K562 (cell line): ENCODE results near the gene ALG12. TPM values are rescaled to one million over a fixed set of nuclear protein-coding genes. Genes with fewer than 3 reads are reported as not detected.

Experiments used
- CCAR2 ChIP-seq: fragments of 200-400 bp; formaldehyde crosslinking; IDR thresholded peaks from 2 replicates; pipeline ENCODE4 v1.6.1; 2017; ENCODE audit warnings: mild to moderate bottlenecking, low read depth, low read length
- KAT2B ChIP-seq: IDR thresholded peaks from one replicate; pipeline ENCODE4 v1.6.1; 2012; ENCODE audit warnings: low read depth, mild to moderate bottlenecking, control low read depth, inconsistent platforms, low read length, moderate library complexity
- KDM2B ChIP-seq: fragments of 250-450 bp; sonication (Bioruptor Pico); IDR thresholded peaks from 2 replicates; pipeline ENCODE4 v1.8.0; 2021; ENCODE audit warnings: mild to moderate bottlenecking, moderate library complexity
- KLF10 ChIP-seq: fragments of 250-450 bp; sonication (Bioruptor Pico); IDR thresholded peaks from 2 replicates; pipeline ENCODE4 v1.6.1; 2021; ENCODE audit warnings: matching md5 sums
- MIER1 ChIP-seq: fragments of 450-650 bp; IDR thresholded peaks from 2 replicates; pipeline ENCODE4 v1.6.1; 2016; ENCODE audit warnings: antibody characterized with exemption, mild to moderate bottlenecking, low read depth
- NCOR1 ChIP-seq: fragments of 450-650 bp; IDR thresholded peaks from 2 replicates; pipeline ENCODE4 v1.6.1; 2016; ENCODE audit warnings: mild to moderate bottlenecking, moderate library complexity
- PHB ChIP-seq: fragments of 250-450 bp; sonication (Bioruptor Pico); IDR thresholded peaks from 2 replicates; pipeline ENCODE4 v1.5.0; 2021
- POLR2H ChIP-seq: IDR thresholded peaks from 2 replicates; pipeline ENCODE4 v1.6.1; 2016; ENCODE audit warnings: missing genetic modification characterization, low read depth, mild to moderate bottlenecking, control low read depth, missing compliant biosample characterization, moderate library complexity
- SMC3 ChIP-seq: conservative IDR thresholded peaks from 2 replicates; pipeline ENCODE4 v1.6.1; 2011; ENCODE audit warnings: low read depth, low read length, improper control_type of control experiment; ENCODE audit not compliant: insufficient read depth
- TCFL5 ChIP-seq: fragments of 250-450 bp; sonication (Bioruptor Pico); conservative IDR thresholded peaks from 2 replicates; pipeline ENCODE4 v1.6.1; 2021; ENCODE audit warnings: mild to moderate bottlenecking, moderate library complexity, matching md5 sums
- TGIF2 ChIP-seq: sonication (generic); formaldehyde crosslinking; IDR thresholded peaks from 2 replicates; pipeline ENCODE4 v1.8.1; 2022; ENCODE audit warnings: mild to moderate bottlenecking, missing genetic modification reagents, moderate library complexity
- USF2 ChIP-seq: sonication (generic); formaldehyde crosslinking; IDR thresholded peaks from 2 replicates; pipeline ENCODE4 v1.5.0; 2020; ENCODE audit warnings: missing genetic modification reagents
- ZNF253 ChIP-seq: fragments of 250-450 bp; sonication (Bioruptor Pico); conservative IDR thresholded peaks from 2 replicates; pipeline ENCODE4 v1.6.1; 2021; ENCODE audit warnings: mild to moderate bottlenecking
- polyA plus RNA-seq, 8 experiments: library from polyadenylated mRNA; depleted of rRNA in 4 of 8; stranded (reverse) in 5 of 8; unstranded in 3 of 8; fragments of >200 nt; fragmentation: Nextera tagmentation in 2 of 8; fragmentation: Illumina TruSeq in 1 of 8; extraction: Ambion mirVana in 2 of 8; extraction: Trizol in 1 of 8; gene quantifications; 2 replicates each; pipeline versions ENCODE4 v1.2.1 to v1.2.3, GENCODE V29; 2011 to 2014; ENCODE audit warnings: inconsistent platforms in 1 of 8, missing spikeins in 1 of 8
- total RNA-seq, 7 experiments: library from RNA; depleted of rRNA in 6 of 7; stranded (reverse); fragments of >200 nt in 6 of 7; fragmentation: Illumina TruSeq in 2 of 7; extraction: Trizol in 2 of 7; gene quantifications; 2 replicates each; pipeline versions ENCODE4 v1.2.1 to v1.2.3, GENCODE V29; 2011 to 2021; ENCODE audit warnings: low replicate concordance in 1 of 7
- TF ChIP-seq, protein P1 (sequence below), 2 experiments: IDR thresholded peaks; 2 replicates each; pipeline ENCODE4 v1.6.1; 2011; ENCODE audit warnings: borderline replicate concordance in 1 of 2, control low read depth in 1 of 2, low read depth in 1 of 2, low read length in 1 of 2, mild to moderate bottlenecking in 1 of 2, mixed read lengths in 1 of 2, moderate library complexity in 1 of 2; ENCODE audit not compliant: insufficient read depth in 1 of 2, insufficient read length in 1 of 2, poor library complexity in 1 of 2, severe bottlenecking in 1 of 2; ENCODE audit errors: extremely low read depth in 1 of 2
- TF ChIP-seq, protein P2 (sequence below): fragments of 450-650 bp; IDR thresholded peaks from 2 replicates; pipeline ENCODE4 v1.6.1; 2016; ENCODE audit warnings: low read depth
- TF ChIP-seq, protein P3 (sequence below): sonication (generic); formaldehyde crosslinking; IDR thresholded peaks from 2 replicates; pipeline ENCODE4 v1.8.0; 2022; ENCODE audit warnings: missing genetic modification reagents, mild to moderate bottlenecking, borderline replicate concordance

Gene ALG12
- total and polyA plus RNA-seq, 9 of the 15 experiments (the other 6 are each of a cell fraction or from before 2014, with no cell fraction given): 0.20 to 8.5 (median 3.4) TPM

DNA sequence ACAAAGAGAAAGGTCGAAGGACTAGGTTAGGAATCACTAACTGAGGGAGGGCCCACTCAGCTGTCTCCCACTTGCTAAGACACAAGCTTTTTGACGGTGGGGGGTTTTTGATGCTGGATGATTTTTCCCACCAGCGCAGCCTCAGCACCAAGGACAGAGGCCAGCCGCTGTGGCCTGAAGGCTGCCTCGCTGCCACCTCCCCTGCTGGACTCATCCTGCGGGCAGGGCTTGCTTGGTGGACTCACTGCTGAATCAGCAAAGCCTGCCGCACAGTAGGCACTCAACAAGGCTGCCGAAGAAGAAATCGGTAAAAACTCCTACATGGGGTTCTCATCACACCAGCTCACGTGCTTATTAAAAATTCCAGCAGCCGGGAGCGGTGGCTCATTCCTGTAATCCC lies 2.6 kb downstream of the ALG12 start (continued):
- TF ChIP-seq, protein P1, sequence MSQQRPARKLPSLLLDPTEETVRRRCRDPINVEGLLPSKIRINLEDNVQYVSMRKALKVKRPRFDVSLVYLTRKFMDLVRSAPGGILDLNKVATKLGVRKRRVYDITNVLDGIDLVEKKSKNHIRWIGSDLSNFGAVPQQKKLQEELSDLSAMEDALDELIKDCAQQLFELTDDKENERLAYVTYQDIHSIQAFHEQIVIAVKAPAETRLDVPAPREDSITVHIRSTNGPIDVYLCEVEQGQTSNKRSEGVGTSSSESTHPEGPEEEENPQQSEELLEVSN (IDR thresholded peaks at IDR 0.05; ENCODE audit: borderline replicate concordance in 1 of 2, extremely low read depth in 1 of 2, insufficient read depth in 1 of 2, insufficient read length in 1 of 2, low read depth in 1 of 2, low read length in 1 of 2, poor library complexity in 1 of 2, severe bottlenecking in 1 of 2): no peak
- TF ChIP-seq TCFL5 (no peak), SMC3 (no peak), NCOR1 (no peak), KAT2B (no peak), ZNF253 (CRISPR knock-in tag) (no peak), PHB (CRISPR knock-in tag) (no peak), USF2 (CRISPR knock-in tag) (no peak), KDM2B (CRISPR knock-in tag) (no peak), POLR2H (tag) (no peak), TGIF2 (CRISPR knock-in tag) (no peak), CCAR2 (no peak), KLF10 (CRISPR knock-in tag) (no peak), MIER1 (0 out of 2 replicates have a peak, but pooled peaks have one; percentile 47)
- TF ChIP-seq, protein P2, sequence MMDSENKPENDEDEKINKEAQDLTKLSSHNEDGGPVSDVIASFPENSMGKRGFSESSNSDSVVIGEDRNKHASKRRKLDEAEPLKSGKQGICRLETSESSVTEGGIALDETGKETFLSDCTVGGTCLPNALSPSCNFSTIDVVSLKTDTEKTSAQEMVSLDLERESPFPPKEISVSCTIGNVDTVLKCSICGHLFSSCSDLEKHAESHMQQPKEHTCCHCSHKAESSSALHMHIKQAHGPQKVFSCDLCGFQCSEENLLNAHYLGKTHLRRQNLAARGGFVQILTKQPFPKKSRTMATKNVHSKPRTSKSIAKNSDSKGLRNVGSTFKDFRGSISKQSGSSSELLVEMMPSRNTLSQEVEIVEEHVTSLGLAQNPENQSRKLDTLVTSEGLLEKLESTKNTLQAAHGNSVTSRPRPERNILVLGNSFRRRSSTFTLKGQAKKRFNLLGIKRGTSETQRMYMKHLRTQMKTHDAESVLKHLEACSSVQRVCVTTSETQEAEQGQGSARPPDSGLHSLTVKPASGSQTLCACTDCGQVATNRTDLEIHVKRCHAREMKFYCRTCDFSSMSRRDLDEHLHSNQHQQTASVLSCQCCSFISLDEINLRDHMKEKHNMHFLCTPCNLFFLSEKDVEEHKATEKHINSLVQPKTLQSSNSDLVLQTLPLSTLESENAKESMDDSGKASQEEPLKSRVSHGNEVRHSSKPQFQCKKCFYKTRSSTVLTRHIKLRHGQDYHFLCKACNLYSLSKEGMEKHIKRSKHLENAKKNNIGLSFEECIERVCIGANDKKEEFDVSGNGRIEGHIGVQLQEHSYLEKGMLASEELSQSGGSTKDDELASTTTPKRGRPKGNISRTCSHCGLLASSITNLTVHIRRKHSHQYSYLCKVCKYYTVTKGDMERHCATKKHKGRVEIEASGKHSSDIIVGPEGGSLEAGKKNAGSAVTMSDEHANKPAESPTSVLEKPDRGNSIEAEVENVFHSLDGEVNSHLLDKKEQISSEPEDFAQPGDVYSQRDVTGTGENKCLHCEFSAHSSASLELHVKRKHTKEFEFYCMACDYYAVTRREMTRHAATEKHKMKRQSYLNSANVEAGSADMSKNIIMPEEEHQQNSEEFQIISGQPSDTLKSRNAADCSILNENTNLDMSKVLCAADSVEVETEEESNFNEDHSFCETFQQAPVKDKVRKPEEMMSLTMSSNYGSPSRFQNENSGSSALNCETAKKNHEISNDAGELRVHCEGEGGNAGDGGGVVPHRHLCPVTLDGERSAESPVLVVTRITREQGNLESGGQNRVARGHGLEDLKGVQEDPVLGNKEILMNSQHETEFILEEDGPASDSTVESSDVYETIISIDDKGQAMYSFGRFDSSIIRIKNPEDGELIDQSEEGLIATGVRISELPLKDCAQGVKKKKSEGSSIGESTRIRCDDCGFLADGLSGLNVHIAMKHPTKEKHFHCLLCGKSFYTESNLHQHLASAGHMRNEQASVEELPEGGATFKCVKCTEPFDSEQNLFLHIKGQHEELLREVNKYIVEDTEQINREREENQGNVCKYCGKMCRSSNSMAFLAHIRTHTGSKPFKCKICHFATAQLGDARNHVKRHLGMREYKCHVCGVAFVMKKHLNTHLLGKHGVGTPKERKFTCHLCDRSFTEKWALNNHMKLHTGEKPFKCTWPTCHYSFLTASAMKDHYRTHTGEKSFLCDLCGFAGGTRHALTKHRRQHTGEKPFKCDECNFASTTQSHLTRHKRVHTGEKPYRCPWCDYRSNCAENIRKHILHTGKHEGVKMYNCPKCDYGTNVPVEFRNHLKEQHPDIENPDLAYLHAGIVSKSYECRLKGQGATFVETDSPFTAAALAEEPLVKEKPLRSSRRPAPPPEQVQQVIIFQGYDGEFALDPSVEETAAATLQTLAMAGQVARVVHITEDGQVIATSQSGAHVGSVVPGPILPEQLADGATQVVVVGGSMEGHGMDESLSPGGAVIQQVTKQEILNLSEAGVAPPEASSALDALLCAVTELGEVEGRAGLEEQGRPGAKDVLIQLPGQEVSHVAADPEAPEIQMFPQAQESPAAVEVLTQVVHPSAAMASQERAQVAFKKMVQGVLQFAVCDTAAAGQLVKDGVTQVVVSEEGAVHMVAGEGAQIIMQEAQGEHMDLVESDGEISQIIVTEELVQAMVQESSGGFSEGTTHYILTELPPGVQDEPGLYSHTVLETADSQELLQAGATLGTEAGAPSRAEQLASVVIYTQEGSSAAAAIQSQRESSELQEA: no peak
- TF ChIP-seq, protein P3, sequence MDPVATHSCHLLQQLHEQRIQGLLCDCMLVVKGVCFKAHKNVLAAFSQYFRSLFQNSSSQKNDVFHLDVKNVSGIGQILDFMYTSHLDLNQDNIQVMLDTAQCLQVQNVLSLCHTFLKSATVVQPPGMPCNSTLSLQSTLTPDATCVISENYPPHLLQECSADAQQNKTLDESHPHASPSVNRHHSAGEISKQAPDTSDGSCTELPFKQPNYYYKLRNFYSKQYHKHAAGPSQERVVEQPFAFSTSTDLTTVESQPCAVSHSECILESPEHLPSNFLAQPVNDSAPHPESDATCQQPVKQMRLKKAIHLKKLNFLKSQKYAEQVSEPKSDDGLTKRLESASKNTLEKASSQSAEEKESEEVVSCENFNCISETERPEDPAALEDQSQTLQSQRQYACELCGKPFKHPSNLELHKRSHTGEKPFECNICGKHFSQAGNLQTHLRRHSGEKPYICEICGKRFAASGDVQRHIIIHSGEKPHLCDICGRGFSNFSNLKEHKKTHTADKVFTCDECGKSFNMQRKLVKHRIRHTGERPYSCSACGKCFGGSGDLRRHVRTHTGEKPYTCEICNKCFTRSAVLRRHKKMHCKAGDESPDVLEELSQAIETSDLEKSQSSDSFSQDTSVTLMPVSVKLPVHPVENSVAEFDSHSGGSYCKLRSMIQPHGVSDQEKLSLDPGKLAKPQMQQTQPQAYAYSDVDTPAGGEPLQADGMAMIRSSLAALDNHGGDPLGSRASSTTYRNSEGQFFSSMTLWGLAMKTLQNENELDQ: no peak
